Stimulated activated naive CD8-positive, alpha-beta T cell treated with anti-CD3 and anti-CD28 coated beads, Interleukin-15, amount 100 ng/mL, for 72 hours (primary cell): ENCODE results near the gene NEURL4.
A peak's percentile ranks its signal among the peaks of the same experiment; 100 is the strongest.

Source experiments
- ATAC-seq: fragments of 150-1000 bp; cut with Tn5 transposase; 2 replicates; pipeline ENCODE4 v1.10.0; 2021; ENCODE audit warnings: mild to moderate bottlenecking, moderate library complexity
- DNase-seq, 2 donors: peaks; one replicate each; pipeline ENCODE4 v3.0.0; 2021 to 2022
- H3K27ac Mint-ChIP-seq, 2 donors: one replicate each; pipeline ENCODE4 v1.8.0; 2022; ENCODE audit warnings: mild to moderate bottlenecking in 2 of 2, mixed read lengths in 2 of 2, moderate library complexity in 2 of 2
- H3K27me3 Mint-ChIP-seq: one replicate; pipeline ENCODE4 v1.8.0; 2022; ENCODE audit warnings: mixed read lengths
- H3K4me1 Mint-ChIP-seq: one replicate; pipeline ENCODE4 v1.8.0; 2022; ENCODE audit warnings: mild to moderate bottlenecking, mixed read lengths
- H3K4me3 Mint-ChIP-seq, 2 donors: one replicate each; pipeline ENCODE4 v1.8.0; 2022; ENCODE audit warnings: mild to moderate bottlenecking in 2 of 2, mixed read lengths in 2 of 2, moderate library complexity in 1 of 2
- H3K9me3 Mint-ChIP-seq, 2 donors: one replicate each; pipeline ENCODE4 v1.8.0; 2022; ENCODE audit warnings: mixed read lengths in 2 of 2

The NEURL4 gene

DNA sequence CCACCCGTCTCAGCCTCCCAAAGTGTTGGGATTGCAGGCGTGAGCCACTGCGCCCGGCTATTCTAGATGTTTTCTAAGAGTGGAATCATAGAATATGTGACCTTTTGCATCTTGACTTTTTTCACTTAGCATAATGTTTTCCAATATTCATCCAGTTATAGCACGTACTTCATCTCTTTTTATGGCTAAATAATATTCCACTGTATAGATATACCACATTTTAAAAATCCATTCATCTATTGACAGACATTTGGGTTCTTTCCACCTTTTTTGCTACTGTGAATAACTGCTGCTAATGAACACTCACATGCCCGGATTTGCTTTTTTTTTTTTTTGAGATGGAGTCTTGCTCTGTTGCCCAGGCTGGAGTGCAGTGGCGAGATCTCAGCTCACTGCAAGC lies 25.0 kb downstream of the NEURL4 start:
- ATAC-seq (no peak), DNase-seq (no peak)
- H3K4me3 Mint-ChIP-seq = no peak overlapping the region
- H3K27me3 Mint-ChIP-seq = no peaks in the 10 kb centered on the region
- no peak overlapping the region for H3K27ac Mint-ChIP-seq
- peaks cover 5% of the 10 kb centered on the region for H3K4me1 Mint-ChIP-seq
- no peaks in the 10 kb centered on the region for H3K9me3 Mint-ChIP-seq

DNA sequence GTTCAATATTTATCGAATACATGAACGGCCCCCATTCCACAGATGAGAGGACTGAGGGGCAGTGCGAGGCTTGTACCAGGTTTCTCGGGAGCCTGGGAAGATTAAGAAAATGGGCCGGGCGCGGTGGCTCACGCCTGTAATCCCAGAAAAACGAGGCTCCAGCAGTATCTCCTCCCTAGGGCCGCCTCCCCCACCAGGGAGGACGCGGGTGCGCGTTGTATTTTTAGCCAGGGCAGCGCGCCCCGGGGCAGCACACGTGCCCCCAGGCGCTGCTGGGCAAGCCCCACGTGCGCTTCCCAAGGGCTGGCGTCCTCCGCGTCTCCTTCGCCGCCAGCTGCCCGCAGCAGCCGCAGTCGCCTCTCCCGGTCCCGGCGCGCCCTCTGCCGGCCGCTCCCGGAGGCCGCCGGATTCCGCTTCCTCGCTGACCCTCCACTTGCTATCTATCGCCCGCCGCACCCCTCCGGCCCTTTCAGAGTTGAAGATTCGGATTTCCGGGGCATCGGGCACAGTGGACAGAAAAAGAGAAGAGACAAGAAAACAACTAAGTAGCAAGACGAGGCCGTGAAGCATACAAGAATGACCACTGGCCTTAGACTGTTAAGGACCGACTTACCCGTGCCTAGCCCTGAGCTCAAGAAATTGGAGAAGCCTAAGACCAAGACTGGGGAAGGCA lies 32.8 kb downstream of the NEURL4 start:
- peak overlapping the region; percentile 91 to 95 for H3K4me3 Mint-ChIP-seq
- H3K9me3 Mint-ChIP-seq = no peaks in the 10 kb centered on the region

DNA sequence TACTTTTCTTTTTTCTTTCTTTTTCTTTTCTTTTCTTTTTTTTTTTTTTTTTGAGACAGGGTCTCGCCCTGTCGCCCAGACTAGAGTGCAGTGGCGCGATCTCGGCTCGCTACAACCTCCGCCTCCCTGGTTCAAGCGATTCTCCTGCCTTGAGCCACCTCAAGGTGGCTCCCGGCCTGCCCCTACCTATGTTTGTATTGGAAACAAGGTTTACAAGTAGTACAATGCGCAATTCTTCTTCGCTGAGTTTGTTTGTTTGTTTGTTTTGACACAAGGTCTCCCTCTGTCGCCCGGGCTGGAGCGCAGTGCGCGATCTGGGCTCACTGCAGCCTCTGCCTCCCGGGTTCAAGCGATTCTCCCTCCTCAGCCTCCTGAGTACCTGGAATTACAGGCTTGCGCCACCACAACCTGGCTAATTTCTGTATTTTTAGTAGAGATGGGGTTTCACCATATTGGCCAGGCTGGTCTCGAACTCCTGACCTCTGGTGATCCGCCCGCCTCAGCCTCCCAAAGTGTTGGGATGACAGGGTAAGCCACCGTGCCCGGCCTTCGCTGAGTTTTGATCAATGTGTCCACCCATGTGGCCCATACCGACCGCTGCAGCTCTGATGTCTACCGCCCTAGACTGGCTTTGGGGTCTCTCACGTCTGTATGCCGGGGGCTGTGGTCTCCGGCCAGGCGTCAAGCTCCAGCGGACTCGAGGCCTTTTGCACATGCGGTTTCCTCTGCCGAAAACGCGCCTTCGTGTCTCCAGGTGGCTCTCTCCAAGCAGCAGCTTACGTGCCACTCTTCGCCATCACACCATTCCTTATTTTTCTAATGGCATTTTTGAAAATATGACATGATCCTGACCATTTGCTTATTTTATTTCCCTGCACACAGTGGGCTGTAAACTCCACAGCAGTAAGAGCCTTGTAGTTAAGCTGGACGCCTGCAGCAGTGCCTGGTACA lies 33.6 kb downstream of the NEURL4 start:
- no peak overlapping the region for H3K27ac Mint-ChIP-seq
- ATAC-seq = no peak
- peak overlapping the region; percentile 91 to 95 for H3K4me3 Mint-ChIP-seq
- H3K9me3 Mint-ChIP-seq = no peaks in the 10 kb centered on the region
- H3K27me3 Mint-ChIP-seq = peaks cover 48% of the 10 kb centered on the region
- H3K4me1 Mint-ChIP-seq = peaks cover 32% of the 10 kb centered on the region
- no peak for DNase-seq

More for the DNA sequence above, 32.8 kb downstream of the NEURL4 start:
- Mint-ChIP-seq H3K27me3 (peaks cover 45% of the 10 kb centered on the region), H3K4me1 (peaks cover 32% of the 10 kb centered on the region), H3K27ac (no peak overlapping the region)
- DNase-seq (peak; percentile 65 to 71), ATAC-seq (peak; percentile 16)

DNA sequence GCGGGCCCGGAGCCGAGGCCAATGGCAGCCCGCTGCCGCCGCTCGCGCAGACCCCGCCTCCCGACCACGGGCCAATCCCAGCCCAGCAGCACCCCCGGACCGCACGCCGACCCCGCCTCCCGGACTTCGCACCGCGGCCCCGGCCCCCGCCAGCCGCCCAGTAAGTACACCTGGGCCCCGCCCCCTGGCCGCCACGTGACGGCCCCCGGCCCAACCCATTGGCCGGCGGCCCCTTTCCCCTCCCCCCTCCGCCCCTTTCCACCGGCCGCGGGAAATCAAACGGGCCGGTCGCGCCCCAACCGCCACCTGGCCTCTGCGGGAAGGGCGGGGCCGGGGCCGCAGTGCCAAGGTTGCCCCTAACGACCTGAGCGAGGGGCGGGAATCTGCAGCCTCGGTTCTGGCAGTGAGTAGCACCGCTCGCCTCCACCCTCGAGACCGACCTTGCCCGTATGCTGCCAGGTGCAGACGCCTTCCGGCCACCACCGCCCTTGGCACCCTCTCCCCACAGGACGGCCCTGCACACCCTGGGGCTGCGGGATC lies 34.5 kb downstream of the NEURL4 start, which contains the start of gene YBX2:
Gene YBX2 (minus strand): TSS at position 26 of the 540 bp plus-strand sequence. CDS start 139 bp downstream, outside the sequence.
- H3K27me3 Mint-ChIP-seq = peaks cover 48% of the 10 kb centered on the region
- H3K27ac Mint-ChIP-seq = no peak within 1 kb of the TSS
- DNase-seq (peak; percentile 86 to 88), ATAC-seq (peak; percentile 89)
- no peaks in the 10 kb centered on the region for H3K9me3 Mint-ChIP-seq
- peak within 1 kb of the TSS; percentile 91 to 95 for H3K4me3 Mint-ChIP-seq
- H3K4me1 Mint-ChIP-seq = peaks cover 32% of the 10 kb centered on the region

DNA sequence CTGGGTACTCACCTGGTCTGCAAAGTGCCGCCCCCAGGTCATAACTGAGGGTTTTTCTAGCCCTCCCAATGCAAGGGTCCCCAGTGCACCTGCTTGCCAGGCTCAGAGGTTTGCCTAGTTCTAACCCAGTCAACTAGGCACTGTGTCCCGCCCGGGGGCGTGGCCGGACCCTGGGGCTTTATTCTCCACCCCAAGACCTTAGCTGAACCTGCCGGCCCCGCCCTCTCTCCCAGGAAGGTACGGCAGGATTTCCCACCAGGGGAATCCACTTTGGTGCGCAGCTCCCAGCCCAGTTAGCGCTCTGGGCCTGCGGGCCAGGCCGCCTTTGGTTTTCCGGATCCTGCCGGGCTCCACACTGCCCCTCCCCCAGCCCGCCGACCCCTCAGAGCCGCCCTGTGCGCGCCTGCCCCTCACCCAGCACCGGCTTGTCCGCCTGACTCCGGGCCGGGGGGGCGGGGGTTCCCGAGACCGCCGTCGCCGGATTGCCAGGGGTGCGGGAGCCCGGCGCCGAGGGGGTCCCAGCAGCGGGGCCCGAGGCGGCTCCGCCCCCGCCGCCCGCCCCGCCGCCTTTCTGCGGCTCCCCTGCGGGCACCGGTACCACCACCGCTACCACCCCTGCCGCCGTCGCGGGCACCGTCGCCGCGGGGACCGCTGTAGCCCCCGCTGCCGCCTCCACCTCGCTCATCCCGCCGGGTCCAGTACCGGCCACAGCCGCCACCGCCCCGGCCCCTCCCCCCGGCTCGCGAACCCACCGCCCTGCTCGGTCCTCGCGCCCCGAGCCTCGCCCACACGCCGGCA lies 35.1 kb downstream of the NEURL4 start:
- Mint-ChIP-seq H3K4me3 (peak overlapping the region; percentile 91 to 95), H3K4me1 (peaks cover 32% of the 10 kb centered on the region), H3K27ac (no peak overlapping the region), H3K27me3 (peaks cover 48% of the 10 kb centered on the region), H3K9me3 (no peaks in the 10 kb centered on the region)
- DNase-seq (no peak), ATAC-seq (peak; percentile 1)

DNA sequence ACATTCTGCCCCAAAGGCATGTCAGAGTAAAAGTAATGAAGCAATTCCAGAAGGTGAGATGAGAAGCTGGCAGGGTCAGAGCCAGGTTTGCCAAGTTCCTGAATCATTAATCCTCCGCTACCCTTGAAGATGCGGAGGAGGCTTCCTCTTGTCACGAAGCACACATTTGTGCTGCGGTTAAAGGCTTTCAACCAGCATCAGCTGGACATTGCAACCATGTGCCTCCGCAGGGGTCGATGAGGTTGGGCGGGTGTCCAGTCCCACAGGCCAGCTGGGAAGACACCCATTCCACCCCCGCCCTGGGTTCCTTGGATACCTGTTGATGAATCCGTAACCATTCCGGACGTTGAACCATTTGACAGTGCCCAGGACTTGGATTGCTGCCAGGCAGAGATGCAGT lies 36.0 kb downstream of the NEURL4 start:
- no peak overlapping the region for H3K27ac Mint-ChIP-seq
- peak overlapping the region in 1 of 2 donors; percentile 67 for H3K4me3 Mint-ChIP-seq
- DNase-seq = no peak
- no peak for ATAC-seq
- peaks cover 48% of the 10 kb centered on the region for H3K27me3 Mint-ChIP-seq
- peaks cover 32% of the 10 kb centered on the region for H3K4me1 Mint-ChIP-seq
- H3K9me3 Mint-ChIP-seq = no peaks in the 10 kb centered on the region

DNA sequence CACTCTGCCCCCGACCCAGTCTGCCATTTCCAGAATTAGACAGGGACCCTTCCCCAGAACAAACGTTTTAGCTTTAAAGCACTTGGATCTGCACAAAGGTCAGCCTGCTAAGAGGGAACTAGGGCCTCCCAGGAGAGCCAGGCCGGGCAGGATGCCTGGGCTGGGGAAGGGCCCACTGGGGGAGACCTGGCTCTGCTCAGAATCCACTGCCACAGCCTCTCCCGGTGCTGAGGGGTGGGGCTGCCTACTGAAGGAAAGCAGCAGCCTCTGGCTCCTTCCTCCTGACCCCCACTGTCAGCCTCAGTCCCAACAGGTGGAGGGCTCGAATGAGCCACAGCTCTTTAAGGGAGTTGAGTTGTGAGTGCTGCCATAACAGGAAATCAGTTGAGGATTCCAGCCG lies 36.4 kb downstream of the NEURL4 start:
- Mint-ChIP-seq H3K4me3 (no peak overlapping the region), H3K9me3 (no peaks in the 10 kb centered on the region), H3K4me1 (peaks cover 32% of the 10 kb centered on the region), H3K27me3 (peaks cover 53% of the 10 kb centered on the region), H3K27ac (no peak overlapping the region)
- ATAC-seq = no peak
- no peak for DNase-seq

DNA sequence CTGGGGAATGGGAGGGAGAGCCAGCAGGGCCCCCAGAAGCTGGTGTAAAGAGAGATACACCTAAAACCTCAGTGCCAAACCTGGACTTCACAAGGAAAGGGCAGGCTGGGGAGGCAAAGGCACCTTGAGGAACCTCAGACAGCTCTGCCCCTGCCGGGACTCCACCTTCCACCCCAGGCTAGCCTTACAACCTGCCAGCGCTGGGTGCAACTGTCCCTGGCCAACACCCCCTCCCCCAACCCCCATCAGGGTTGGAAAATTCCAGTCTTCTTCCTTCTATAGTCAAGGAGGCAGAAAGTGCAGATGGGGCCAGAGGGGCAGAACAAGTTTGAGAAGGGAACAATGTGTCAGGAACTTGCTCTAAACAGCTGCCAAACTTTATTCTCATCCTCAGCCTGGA lies 36.9 kb downstream of the NEURL4 start:
- no peak for DNase-seq
- Mint-ChIP-seq H3K27me3 (peaks cover 58% of the 10 kb centered on the region), H3K27ac (no peak overlapping the region), H3K4me1 (peaks cover 32% of the 10 kb centered on the region), H3K4me3 (no peak overlapping the region), H3K9me3 (no peaks in the 10 kb centered on the region)
- ATAC-seq = no peak

DNA sequence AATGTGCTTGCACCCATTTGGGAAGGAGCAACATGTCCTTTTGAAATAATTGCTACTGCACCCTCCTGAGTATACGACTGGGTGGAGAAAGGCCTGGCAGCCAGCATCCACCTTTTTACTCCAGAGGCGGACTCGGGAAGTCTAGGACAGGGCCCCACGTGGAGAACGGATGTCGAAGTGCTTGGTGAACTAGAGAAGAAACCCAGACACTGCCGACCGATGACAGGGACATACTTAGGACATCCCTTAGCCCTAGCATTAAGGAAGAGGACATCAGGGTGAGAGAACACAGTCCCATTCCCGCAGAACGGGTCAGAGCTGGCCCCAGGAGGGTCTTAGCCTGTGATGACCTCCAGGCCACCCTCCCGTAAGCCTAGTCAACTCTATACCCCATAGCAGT lies 38.5 kb downstream of the NEURL4 start:
- no peak overlapping the region for H3K4me3 Mint-ChIP-seq
- H3K9me3 Mint-ChIP-seq = no peaks in the 10 kb centered on the region
- H3K27ac Mint-ChIP-seq = no peak overlapping the region
- peaks cover 46% of the 10 kb centered on the region for H3K27me3 Mint-ChIP-seq
- ATAC-seq (no peak), DNase-seq (no peak)
- peaks cover 19% of the 10 kb centered on the region for H3K4me1 Mint-ChIP-seq

DNA sequence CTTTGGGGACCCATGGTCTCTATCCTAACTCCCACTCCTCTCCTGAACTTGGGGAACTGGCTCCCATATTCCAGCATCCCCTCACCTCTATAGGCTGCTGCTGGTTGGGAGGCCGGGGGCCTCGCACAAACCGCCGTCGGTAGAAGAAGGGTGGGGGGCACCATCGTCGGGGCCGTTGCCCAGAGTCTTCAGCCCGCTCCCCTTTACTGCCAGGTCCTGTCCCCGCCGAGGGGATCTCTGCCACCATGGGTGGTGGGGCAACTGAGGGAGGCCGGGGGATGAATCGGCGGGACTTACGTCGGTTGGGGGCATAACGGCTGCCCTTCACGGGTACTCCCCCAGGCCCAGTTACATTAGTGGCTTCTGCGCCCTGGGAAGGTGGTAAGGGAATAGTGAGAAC lies 39.0 kb downstream of the NEURL4 start:
- ATAC-seq (no peak), DNase-seq (no peak)
- H3K4me1 Mint-ChIP-seq = peaks cover 14% of the 10 kb centered on the region
- H3K9me3 Mint-ChIP-seq = no peaks in the 10 kb centered on the region
- no peak overlapping the region for H3K27ac Mint-ChIP-seq
- H3K27me3 Mint-ChIP-seq = peaks cover 40% of the 10 kb centered on the region
- H3K4me3 Mint-ChIP-seq = no peak overlapping the region

DNA sequence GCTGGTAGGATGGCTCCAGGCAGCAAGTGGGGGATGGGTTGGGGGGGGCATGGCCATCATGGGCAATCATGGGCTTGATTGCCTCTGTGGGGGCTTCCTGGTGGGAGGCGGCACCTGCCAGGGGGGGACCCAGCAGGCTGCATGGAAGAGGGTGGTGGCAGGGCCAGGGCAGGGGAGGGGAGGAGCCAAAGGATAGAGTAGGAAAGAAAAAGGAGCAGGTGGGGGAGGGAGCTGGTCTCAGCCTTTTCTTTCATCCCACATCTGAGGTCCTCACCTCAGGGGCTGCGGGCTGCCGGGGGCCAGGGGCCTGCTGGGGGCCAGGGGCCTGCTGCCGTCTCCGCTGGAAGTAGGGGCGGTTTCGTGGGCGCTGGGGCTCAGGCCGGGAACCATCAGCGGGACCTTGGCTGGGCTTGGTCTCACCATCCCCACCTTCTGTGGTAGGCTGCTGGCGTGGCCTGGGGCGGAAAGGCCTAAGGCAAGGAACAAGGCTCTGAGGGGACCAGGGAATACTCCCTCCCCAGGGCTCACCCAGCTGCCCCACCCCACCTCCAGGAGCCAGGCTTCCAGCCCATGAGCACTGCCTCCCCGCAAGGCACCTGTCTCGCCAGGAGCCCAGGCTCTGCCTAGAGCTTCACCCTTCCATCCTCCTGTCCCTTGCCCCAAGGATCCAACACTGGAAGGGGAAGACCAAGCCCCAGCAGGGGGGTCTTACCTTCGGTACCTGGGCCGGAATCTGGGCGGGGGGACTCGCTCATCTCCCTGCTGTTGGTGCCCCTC lies 39.7 kb downstream of the NEURL4 start:
- no peaks in the 10 kb centered on the region for H3K9me3 Mint-ChIP-seq
- H3K27ac Mint-ChIP-seq = no peak overlapping the region
- peaks cover 38% of the 10 kb centered on the region for H3K27me3 Mint-ChIP-seq
- H3K4me3 Mint-ChIP-seq = no peak overlapping the region
- no peak for DNase-seq
- no peak for ATAC-seq
- H3K4me1 Mint-ChIP-seq = peaks cover 9% of the 10 kb centered on the region

DNA sequence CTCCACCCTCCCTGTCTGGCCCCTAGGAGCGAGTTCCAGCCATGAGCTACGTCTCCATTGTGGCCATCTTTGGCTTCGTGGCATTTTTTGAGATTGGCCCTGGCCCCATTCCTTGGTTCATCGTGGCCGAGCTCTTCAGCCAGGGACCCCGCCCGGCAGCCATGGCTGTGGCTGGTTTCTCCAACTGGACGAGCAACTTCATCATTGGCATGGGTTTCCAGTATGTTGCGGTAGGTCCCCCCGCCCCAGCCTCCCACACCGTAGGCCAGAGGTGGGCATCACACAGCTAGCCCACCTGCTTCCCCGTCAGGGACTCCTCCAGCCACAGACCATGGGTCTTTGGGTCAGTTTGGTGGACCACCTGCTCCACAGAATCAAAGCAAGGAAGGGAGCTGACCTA lies 43.5 kb downstream of the NEURL4 start:
- peaks cover 31% of the 10 kb centered on the region for H3K4me1 Mint-ChIP-seq
- H3K9me3 Mint-ChIP-seq = no peaks in the 10 kb centered on the region
- no peak overlapping the region for H3K4me3 Mint-ChIP-seq
- no peak for DNase-seq
- no peak for ATAC-seq
- H3K27me3 Mint-ChIP-seq = peaks cover 45% of the 10 kb centered on the region
- H3K27ac Mint-ChIP-seq = peak overlapping the region in 1 of 2 donors; percentile 22

DNA sequence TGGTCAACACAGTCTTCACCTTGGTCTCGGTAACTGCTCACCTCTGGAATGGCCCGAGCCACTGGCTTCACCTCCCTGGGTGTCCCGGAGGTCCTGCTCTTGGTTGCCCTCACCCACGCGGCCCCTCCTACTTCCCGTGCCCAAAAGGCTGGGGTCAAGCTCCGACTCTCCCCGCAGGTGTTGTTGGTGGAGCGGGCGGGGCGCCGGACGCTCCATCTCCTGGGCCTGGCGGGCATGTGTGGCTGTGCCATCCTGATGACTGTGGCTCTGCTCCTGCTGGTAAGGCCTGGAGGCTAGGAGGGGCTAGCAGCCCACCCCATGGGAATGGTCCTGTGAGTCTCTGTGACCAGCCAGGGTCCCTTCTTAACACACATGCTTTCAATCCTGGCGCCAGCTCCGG lies 44.2 kb downstream of the NEURL4 start:
- peaks cover 51% of the 10 kb centered on the region for H3K27me3 Mint-ChIP-seq
- H3K4me3 Mint-ChIP-seq = no peak overlapping the region
- DNase-seq = no peak
- ATAC-seq = no peak
- H3K9me3 Mint-ChIP-seq = no peaks in the 10 kb centered on the region
- H3K27ac Mint-ChIP-seq = no peak overlapping the region
- peaks cover 39% of the 10 kb centered on the region for H3K4me1 Mint-ChIP-seq

DNA sequence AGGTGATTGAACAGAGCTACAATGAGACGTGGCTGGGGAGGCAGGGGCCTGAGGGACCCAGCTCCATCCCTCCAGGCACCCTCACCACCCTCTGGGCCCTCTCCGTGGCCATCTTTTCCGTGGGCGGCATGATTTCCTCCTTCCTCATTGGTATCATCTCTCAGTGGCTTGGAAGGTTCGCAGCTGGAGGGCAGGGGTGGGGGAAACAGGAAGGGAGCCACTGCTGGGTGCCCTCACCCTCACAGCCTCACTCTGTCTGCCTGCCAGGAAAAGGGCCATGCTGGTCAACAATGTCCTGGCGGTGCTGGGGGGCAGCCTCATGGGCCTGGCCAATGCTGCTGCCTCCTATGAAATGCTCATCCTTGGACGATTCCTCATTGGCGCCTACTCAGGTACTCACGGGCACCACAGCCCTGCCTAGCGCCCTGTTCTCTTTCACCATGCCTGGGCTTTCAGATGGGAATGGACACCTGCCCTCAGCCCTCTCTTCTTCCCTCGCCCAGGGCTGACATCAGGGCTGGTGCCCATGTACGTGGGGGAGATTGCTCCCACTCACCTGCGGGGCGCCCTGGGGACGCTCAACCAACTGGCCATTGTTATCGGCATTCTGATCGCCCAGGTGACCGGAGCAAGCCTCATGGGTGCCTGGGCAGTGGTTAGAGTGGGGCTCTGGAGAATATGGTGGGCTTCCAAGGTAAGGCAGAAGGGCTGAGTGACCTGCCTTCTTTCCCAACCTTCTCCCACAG lies 45.5 kb downstream of the NEURL4 start:
- Mint-ChIP-seq H3K4me3 (no peak overlapping the region), H3K27me3 (peaks cover 56% of the 10 kb centered on the region), H3K9me3 (no peaks in the 10 kb centered on the region), H3K4me1 (peaks cover 39% of the 10 kb centered on the region), H3K27ac (peak overlapping the region in 1 of 2 donors; percentile 27)
- ATAC-seq (no peak), DNase-seq (no peak)
